SK-N-SH treated with all-trans-retinoic acid at 6 μM for 48 hours (cell line): ENCODE data around the gene SELENOK.

ENCODE experiments used
- ATAC-seq: fragments of 200-7000 bp; cut with Tn5 transposase; 3 replicates; pipeline ENCODE4 v1.9.1; 2020; ENCODE audit warnings: mild to moderate bottlenecking, moderate library complexity
- BACH2 ChIP-seq: fragments of 250-450 bp; sonication (Bioruptor Pico); IDR thresholded peaks from 2 replicates; pipeline ENCODE4 v1.9.0; 2021; ENCODE audit warnings: mild to moderate bottlenecking, borderline replicate concordance
- CSDC2 ChIP-seq: fragments of 250-450 bp; sonication (Bioruptor Pico); IDR thresholded peaks from 2 replicates; pipeline ENCODE4 v1.5.0; 2020; ENCODE audit warnings: mild to moderate bottlenecking, moderate library complexity
- ESRRG ChIP-seq: fragments of 250-450 bp; sonication (Bioruptor Pico); IDR thresholded peaks from 2 replicates; pipeline ENCODE4 v1.6.1; 2021; ENCODE audit warnings: mild to moderate bottlenecking
- GLIS3 ChIP-seq: fragments of 250-450 bp; sonication (Bioruptor Pico); IDR thresholded peaks from 2 replicates; pipeline ENCODE4 v1.5.0; 2020; ENCODE audit warnings: mild to moderate bottlenecking, moderate library complexity
- OSR1 ChIP-seq: fragments of 250-450 bp; sonication (Bioruptor Pico); IDR thresholded peaks from 2 replicates; pipeline ENCODE4 v1.8.0; 2022; ENCODE audit warnings: moderate library complexity, mild to moderate bottlenecking, inconsistent platforms
- PPARA ChIP-seq: fragments of 250-450 bp; sonication (Bioruptor Pico); IDR thresholded peaks from 2 replicates; pipeline ENCODE4 v1.5.0; 2020; ENCODE audit warnings: mild to moderate bottlenecking, borderline replicate concordance
- SNAI2 ChIP-seq: fragments of 250-450 bp; sonication (Bioruptor Pico); IDR thresholded peaks from 2 replicates; pipeline ENCODE4 v1.5.0; 2020; ENCODE audit warnings: mild to moderate bottlenecking, moderate library complexity
- TCF4 ChIP-seq: fragments of 250-450 bp; sonication (Bioruptor Pico); IDR thresholded peaks from 2 replicates; pipeline ENCODE4 v1.8.0; 2021; ENCODE audit warnings: mild to moderate bottlenecking, moderate library complexity, borderline replicate concordance
- TOX ChIP-seq: fragments of 250-450 bp; sonication (Bioruptor Pico); IDR thresholded peaks from 2 replicates; pipeline ENCODE4 v1.8.0; 2021; ENCODE audit warnings: mild to moderate bottlenecking, moderate library complexity, borderline replicate concordance
- ZC3H10 ChIP-seq: fragments of 250-450 bp; sonication (Bioruptor Pico); IDR thresholded peaks from 2 replicates; pipeline ENCODE4 v1.5.1; 2021; ENCODE audit warnings: mild to moderate bottlenecking, moderate library complexity
- ZFP30 ChIP-seq: fragments of 450-650 bp; formaldehyde crosslinking; IDR thresholded peaks from 2 replicates; pipeline ENCODE4 v1.5.0; 2022; ENCODE audit warnings: mild to moderate bottlenecking, moderate library complexity
- ZNF565 ChIP-seq: fragments of 450-650 bp; formaldehyde crosslinking; conservative IDR thresholded peaks from 2 replicates; pipeline ENCODE4 v1.5.0; 2020; ENCODE audit warnings: low read depth, mild to moderate bottlenecking, moderate library complexity
- ZNF8 ChIP-seq: fragments of 450-650 bp; formaldehyde crosslinking; IDR thresholded peaks from 2 replicates; pipeline ENCODE4 v1.5.0; 2020; ENCODE audit warnings: mild to moderate bottlenecking, moderate library complexity
- TF ChIP-seq, protein P1 (sequence below): fragments of 250-450 bp; sonication (Bioruptor Pico); IDR thresholded peaks from 2 replicates; pipeline ENCODE4 v1.5.1; 2020; ENCODE audit warnings: low read depth, mild to moderate bottlenecking, moderate library complexity
- TF ChIP-seq, protein P2 (sequence below): fragments of 250-450 bp; sonication (Bioruptor Pico); IDR thresholded peaks from 2 replicates; pipeline ENCODE4 v1.5.1; 2021; ENCODE audit warnings: mild to moderate bottlenecking, moderate library complexity
- TF ChIP-seq, protein P3 (sequence below): fragments of 250-450 bp; sonication (Bioruptor Pico); IDR thresholded peaks from 2 replicates; pipeline ENCODE4 v1.8.0; 2021; ENCODE audit warnings: low read depth, mild to moderate bottlenecking, moderate library complexity, borderline replicate concordance
- TF ChIP-seq, protein P4 (sequence below): fragments of 250-450 bp; sonication (Bioruptor Pico); IDR thresholded peaks from 2 replicates; pipeline ENCODE4 v1.5.0; 2020; ENCODE audit warnings: mild to moderate bottlenecking, moderate library complexity

The SELENOK gene

DNA sequence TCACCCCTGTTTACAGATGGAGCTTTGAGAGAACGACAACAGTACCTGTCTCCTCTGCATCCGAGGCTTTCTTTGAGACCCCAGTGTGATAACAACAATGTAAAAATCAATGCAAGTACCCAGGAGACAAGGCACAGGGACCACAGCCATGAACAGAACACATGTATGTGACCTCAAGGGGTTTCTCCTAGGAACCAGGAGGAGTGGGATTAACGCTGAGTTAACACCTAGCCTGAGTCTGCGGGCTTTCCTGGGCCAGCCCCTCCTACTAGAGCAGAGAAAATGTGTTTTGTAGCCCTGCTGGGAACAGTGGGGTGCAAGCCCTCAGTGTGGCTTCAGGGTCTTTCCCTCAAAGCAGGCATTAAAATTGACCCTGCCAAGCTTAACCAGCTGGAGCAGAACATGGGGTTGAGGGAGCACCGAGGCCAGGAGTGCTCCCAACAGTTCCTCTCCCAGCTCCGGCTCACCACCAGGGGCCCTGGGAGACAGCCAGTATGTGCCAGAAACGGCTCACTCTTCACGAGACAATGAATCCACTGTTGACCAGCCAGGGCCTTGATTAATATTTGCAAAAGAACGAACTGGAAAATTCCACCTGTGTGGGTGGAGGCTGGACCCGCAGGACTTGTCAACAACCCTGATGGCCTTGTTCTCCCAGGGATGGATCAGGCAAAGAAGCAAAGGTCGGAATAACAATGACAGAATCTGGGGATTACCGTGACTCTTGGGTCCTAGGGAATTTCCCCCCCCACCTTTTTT, 49.0 kb downstream of the SELENOK start:
- no peak for ATAC-seq
- TF ChIP-seq TOX (CRISPR knock-in tag) (no peak), TCF4 (CRISPR knock-in tag) (no peak), SNAI2 (CRISPR knock-in tag) (no peak), ZFP30 (CRISPR knock-in tag) (no peak), ZNF565 (CRISPR knock-in tag) (no peak), OSR1 (no peak)
- TF ChIP-seq, protein P1, sequence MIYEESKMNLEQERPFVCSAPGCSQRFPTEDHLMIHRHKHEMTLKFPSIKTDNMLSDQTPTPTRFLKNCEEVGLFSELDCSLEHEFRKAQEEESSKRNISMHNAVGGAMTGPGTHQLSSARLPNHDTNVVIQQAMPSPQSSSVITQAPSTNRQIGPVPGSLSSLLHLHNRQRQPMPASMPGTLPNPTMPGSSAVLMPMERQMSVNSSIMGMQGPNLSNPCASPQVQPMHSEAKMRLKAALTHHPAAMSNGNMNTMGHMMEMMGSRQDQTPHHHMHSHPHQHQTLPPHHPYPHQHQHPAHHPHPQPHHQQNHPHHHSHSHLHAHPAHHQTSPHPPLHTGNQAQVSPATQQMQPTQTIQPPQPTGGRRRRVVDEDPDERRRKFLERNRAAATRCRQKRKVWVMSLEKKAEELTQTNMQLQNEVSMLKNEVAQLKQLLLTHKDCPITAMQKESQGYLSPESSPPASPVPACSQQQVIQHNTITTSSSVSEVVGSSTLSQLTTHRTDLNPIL (CRISPR knock-in tag), result no peak
- TF ChIP-seq, protein P2, sequence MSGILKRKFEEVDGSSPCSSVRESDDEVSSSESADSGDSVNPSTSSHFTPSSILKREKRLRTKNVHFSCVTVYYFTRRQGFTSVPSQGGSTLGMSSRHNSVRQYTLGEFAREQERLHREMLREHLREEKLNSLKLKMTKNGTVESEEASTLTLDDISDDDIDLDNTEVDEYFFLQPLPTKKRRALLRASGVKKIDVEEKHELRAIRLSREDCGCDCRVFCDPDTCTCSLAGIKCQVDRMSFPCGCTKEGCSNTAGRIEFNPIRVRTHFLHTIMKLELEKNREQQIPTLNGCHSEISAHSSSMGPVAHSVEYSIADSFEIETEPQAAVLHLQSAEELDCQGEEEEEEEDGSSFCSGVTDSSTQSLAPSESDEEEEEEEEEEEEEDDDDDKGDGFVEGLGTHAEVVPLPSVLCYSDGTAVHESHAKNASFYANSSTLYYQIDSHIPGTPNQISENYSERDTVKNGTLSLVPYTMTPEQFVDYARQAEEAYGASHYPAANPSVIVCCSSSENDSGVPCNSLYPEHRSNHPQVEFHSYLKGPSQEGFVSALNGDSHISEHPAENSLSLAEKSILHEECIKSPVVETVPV (CRISPR knock-in tag), result no peak
- TF ChIP-seq, protein P3, sequence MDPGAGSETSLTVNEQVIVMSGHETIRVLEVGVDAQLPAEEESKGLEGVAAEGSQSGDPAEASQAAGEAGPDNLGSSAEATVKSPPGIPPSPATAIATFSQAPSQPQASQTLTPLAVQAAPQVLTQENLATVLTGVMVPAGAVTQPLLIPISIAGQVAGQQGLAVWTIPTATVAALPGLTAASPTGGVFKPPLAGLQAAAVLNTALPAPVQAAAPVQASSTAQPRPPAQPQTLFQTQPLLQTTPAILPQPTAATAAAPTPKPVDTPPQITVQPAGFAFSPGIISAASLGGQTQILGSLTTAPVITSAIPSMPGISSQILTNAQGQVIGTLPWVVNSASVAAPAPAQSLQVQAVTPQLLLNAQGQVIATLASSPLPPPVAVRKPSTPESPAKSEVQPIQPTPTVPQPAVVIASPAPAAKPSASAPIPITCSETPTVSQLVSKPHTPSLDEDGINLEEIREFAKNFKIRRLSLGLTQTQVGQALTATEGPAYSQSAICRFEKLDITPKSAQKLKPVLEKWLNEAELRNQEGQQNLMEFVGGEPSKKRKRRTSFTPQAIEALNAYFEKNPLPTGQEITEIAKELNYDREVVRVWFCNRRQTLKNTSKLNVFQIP (CRISPR knock-in tag), result no peak

DNA sequence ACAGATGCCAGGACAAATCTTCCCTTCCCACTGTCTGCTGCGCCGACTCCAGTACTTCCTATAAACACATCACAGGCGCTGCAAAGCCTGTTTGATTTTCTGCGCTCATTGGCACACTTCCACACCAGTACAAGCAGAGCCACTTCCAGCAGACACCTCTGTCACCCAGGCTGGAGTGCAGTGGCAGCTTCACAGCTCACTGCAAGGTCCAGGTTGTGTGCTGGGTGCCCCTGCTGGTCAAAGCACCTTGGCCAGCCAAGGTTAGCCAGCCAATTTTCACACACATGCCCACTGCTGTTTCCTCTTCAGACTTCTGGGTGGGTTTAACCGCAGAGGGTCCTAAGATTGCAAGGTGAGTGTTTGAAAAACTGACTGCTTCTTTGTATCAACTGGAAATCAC, 50.4 kb downstream of the SELENOK start:
- TF ChIP-seq ZC3H10, result no peak
- no peak for TF ChIP-seq TCF4 (CRISPR knock-in tag)
- TF ChIP-seq SNAI2 (CRISPR knock-in tag), result no peak
- no peak for TF ChIP-seq ESRRG (CRISPR knock-in tag)
- TF ChIP-seq, protein P1 (CRISPR knock-in tag), result no peak
- no peak for TF ChIP-seq GLIS3 (CRISPR knock-in tag)
- no peak for TF ChIP-seq CSDC2 (CRISPR knock-in tag)
- no peak for TF ChIP-seq TOX (CRISPR knock-in tag)
- TF ChIP-seq ZNF8 (CRISPR knock-in tag), result no peak
- no peak for TF ChIP-seq BACH2 (CRISPR knock-in tag)
- TF ChIP-seq OSR1, result no peak
- TF ChIP-seq, protein P4, sequence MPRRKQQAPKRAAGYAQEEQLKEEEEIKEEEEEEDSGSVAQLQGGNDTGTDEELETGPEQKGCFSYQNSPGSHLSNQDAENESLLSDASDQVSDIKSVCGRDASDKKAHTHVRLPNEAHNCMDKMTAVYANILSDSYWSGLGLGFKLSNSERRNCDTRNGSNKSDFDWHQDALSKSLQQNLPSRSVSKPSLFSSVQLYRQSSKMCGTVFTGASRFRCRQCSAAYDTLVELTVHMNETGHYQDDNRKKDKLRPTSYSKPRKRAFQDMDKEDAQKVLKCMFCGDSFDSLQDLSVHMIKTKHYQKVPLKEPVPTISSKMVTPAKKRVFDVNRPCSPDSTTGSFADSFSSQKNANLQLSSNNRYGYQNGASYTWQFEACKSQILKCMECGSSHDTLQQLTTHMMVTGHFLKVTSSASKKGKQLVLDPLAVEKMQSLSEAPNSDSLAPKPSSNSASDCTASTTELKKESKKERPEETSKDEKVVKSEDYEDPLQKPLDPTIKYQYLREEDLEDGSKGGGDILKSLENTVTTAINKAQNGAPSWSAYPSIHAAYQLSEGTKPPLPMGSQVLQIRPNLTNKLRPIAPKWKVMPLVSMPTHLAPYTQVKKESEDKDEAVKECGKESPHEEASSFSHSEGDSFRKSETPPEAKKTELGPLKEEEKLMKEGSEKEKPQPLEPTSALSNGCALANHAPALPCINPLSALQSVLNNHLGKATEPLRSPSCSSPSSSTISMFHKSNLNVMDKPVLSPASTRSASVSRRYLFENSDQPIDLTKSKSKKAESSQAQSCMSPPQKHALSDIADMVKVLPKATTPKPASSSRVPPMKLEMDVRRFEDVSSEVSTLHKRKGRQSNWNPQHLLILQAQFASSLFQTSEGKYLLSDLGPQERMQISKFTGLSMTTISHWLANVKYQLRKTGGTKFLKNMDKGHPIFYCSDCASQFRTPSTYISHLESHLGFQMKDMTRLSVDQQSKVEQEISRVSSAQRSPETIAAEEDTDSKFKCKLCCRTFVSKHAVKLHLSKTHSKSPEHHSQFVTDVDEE, result no peak
- TF ChIP-seq, protein P3 (CRISPR knock-in tag), result no peak
- ATAC-seq, result no peak

DNA sequence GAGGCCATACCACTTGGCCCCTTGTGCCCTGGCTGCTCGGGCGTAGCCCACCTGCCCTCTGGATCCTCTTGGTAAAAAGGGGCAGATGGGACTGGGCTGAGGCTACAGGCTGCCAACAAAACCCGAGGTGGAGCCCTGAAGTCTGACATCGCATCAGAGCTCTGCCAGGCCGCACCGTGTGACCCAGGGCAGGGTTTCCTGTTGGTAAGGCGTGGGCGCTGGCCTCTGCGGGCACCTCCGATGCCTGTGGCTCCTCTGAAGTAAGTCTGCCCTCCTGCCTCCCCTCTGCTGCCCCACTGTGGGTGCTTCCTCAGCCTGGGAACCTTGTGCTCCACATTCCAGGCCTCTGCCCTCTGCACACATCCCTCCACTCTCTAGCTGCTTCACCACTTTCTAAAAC, 54.3 kb downstream of the SELENOK start:
- no peak for TF ChIP-seq TOX (CRISPR knock-in tag)
- TF ChIP-seq, protein P2 (CRISPR knock-in tag), result no peak
- TF ChIP-seq PPARA (CRISPR knock-in tag), result no peak
- TF ChIP-seq TCF4 (CRISPR knock-in tag), result no peak

More for the DNA sequence above, 54.3 kb downstream of the SELENOK start:
- ATAC-seq, result no peak
